Upper lobe of right lung (tissue), 1 donor: ENCODE results near the gene PDP2. TPM values are rescaled to one million over a fixed set of nuclear protein-coding genes. Genes with fewer than 3 reads are reported as not detected.

Source experiments
- ATAC-seq: fragments of 200-7000 bp; cut with Tn5 transposase; one replicate; pipeline ENCODE4 v1.9.1; 2020; ENCODE audit warnings: mild to moderate bottlenecking, moderate library complexity
- DNase-seq: peaks from one replicate; pipeline ENCODE4 v3.0.0-alpha.2; 2020
- H3K27ac ChIP-seq: fragments of 200-600 bp; one replicate; pipeline ENCODE4 v1.8.0; 2022
- H3K27me3 ChIP-seq: fragments of 200-600 bp; one replicate; pipeline ENCODE4 v1.8.0; 2022; ENCODE audit warnings: mild to moderate bottlenecking
- H3K36me3 ChIP-seq: fragments of 200-600 bp; one replicate; pipeline ENCODE4 v1.8.0; 2022
- H3K4me1 ChIP-seq: fragments of 200-600 bp; one replicate; pipeline ENCODE4 v1.8.0; 2022
- H3K4me3 ChIP-seq: fragments of 200-600 bp; one replicate; pipeline ENCODE4 v1.8.0; 2022; ENCODE audit warnings: mild to moderate bottlenecking
- H3K9me3 ChIP-seq: fragments of 200-600 bp; one replicate; pipeline ENCODE4 v1.8.0; 2022
- CTCF ChIP-seq: fragments of 200-600 bp; IDR thresholded peaks from one replicate; pipeline ENCODE4 v1.8.0; 2022; ENCODE audit warnings: antibody characterized with exemption
- intact Hi-C: fragments of 100-400 bp; cut with DNase I; formaldehyde crosslinking; loops from one replicate; pipeline ENCODE4 v1.11.0; 2022
- total RNA-seq: library from RNA; stranded (reverse); fragmentation: NEBNext Ultra II Directional; extraction: Animal tissue kit (Norgen Biotek cat#: 25700); gene quantifications from one replicate; pipeline ENCODE4 v1.2.1, GENCODE V29; 2021
- donor health status: DM: no; HTN: yes; CAD: no; lungs with severe emphysema.

The PDP2 gene
- total RNA-seq, 1 donor from 2014 or later = 22.4 TPM

- no peak overlapping the region for H3K4me3 ChIP-seq
- H3K27me3 ChIP-seq = peaks cover 5% of the 10 kb centered on the region
- no peak for ATAC-seq
- intact Hi-C loops = no loop called here
- H3K9me3 ChIP-seq = no peaks in the 10 kb centered on the region
- no peaks in the 10 kb centered on the region for H3K36me3 ChIP-seq
- DNase-seq = no peak
- no peak overlapping the region for H3K27ac ChIP-seq
- no peak for TF ChIP-seq CTCF
- peaks cover 10% of the 10 kb centered on the region for H3K4me1 ChIP-seq
Measured at GRCh38 chr16:66920299-66920590, 39.9 kb downstream of the PDP2 start.

GRCh38 chr16:66920924-66921680, 40.8 kb downstream of the PDP2 start:
- DNase-seq = no peak
- H3K9me3 ChIP-seq = no peaks in the 10 kb centered on the region
- TF ChIP-seq CTCF = no peak
- no peak overlapping the region for H3K27ac ChIP-seq
- intact Hi-C loops = no loop called here
- no peak overlapping the region for H3K4me3 ChIP-seq
- no peaks in the 10 kb centered on the region for H3K36me3 ChIP-seq
- peaks cover 5% of the 10 kb centered on the region for H3K27me3 ChIP-seq
- ATAC-seq = no peak
- peaks cover 12% of the 10 kb centered on the region for H3K4me1 ChIP-seq

- ATAC-seq (no peak), DNase-seq (no peak)
- Histone ChIP-seq H3K36me3 (no peaks in the 10 kb centered on the region), H3K27me3 (peaks cover 5% of the 10 kb centered on the region), H3K4me1 (peaks cover 16% of the 10 kb centered on the region), H3K4me3 (no peak overlapping the region), H3K9me3 (no peaks in the 10 kb centered on the region), H3K27ac (no peak overlapping the region)
- TF ChIP-seq CTCF = no peak
- intact Hi-C loops = no loop called here
Measured at GRCh38 chr16:66921729-66922450, 41.6 kb downstream of the PDP2 start.

GRCh38 chr16:66923247-66923731, 43.0 kb downstream of the PDP2 start:
- Histone ChIP-seq H3K27ac (peak overlapping the region; percentile 18), H3K27me3 (peaks cover 5% of the 10 kb centered on the region), H3K36me3 (no peaks in the 10 kb centered on the region), H3K9me3 (no peaks in the 10 kb centered on the region), H3K4me3 (peak overlapping the region; percentile 55), H3K4me1 (peaks cover 30% of the 10 kb centered on the region)
- TF ChIP-seq CTCF = no peak
- intact Hi-C loops = no loop called here
- no peak for DNase-seq
- ATAC-seq = no peak

- H3K27me3 ChIP-seq = peaks cover 5% of the 10 kb centered on the region
- peak overlapping the region; percentile 55 for H3K4me3 ChIP-seq
- TF ChIP-seq CTCF = no peak
- no peaks in the 10 kb centered on the region for H3K9me3 ChIP-seq
- peak overlapping the region; percentile 18 for H3K27ac ChIP-seq
- H3K36me3 ChIP-seq = no peaks in the 10 kb centered on the region
- no peak for DNase-seq
- H3K4me1 ChIP-seq = peaks cover 35% of the 10 kb centered on the region
- intact Hi-C loops = no loop called here
- ATAC-seq = peak; percentile 2
Measured at GRCh38 chr16:66923866-66924265, 43.6 kb downstream of the PDP2 start.
